GM10248 (cell line): ENCODE results near the gene GCM1.

Experiments
- CTCF ChIA-PET: fragments of 300-600 bp; sonication (Branson Sonifier 250); formaldehyde crosslinking; extraction: SDS; loops from one replicate; lab custom pipeline; 2021; ENCODE audit warnings: antibody characterized with exemption; lab: Yijun Ruan, JAX
- POLR2A ChIA-PET: fragments of 350-650 bp; sonication (Branson Sonifier 250); formaldehyde crosslinking; extraction: SDS; loops from one replicate; lab custom pipeline; 2020; ENCODE audit warnings: antibody characterized with exemption; lab: Yijun Ruan, JAX
- DNase-seq: peaks from one replicate; pipeline ENCODE4 v3.0.0; 2012; ENCODE audit errors: extremely low spot score
- CTCF ChIP-seq: IDR thresholded peaks from 2 replicates; pipeline ENCODE4 v1.5.1; 2012; ENCODE audit warnings: mild to moderate bottlenecking, low read depth; ENCODE audit errors: extremely low read depth, missing control alignments, control extremely low read depth

Gene GCM1

GRCh38 chr6:53107091-53107490 is 41.5 kb downstream of the GCM1 start:
- no peak for TF ChIP-seq CTCF
- no peak for DNase-seq
- CTCF ChIA-PET, result interaction anchor here (2.0 kb wide), 1 partner anchor 22 kb away, joined by 6 read pairs; no protein-coding TSS in a partner anchor
- POLR2A ChIA-PET, result no interaction called here

DNA sequence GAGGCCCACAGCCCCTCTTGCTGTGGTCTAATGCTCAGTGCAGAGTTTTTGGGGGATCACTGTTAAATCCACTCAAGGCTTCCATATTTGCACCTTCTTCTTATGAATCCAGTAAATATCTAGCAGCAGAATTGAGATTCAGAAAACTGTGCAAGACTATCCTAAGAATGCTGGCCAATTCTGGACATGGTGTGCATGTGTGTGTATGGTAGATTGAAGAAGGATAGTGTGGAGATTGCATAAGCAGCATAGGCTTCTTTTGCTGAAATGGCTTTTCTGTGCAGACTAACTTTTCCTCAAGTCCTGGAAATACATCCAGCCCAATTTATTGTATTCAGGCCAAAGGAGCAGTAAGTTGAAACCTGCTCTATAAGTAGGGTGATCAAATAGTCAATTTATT is 43.7 kb downstream of the GCM1 start:
- DNase-seq, result no peak
- no peak for TF ChIP-seq CTCF
- POLR2A ChIA-PET, result no interaction called here
- CTCF ChIA-PET, result no interaction called here

DNA sequence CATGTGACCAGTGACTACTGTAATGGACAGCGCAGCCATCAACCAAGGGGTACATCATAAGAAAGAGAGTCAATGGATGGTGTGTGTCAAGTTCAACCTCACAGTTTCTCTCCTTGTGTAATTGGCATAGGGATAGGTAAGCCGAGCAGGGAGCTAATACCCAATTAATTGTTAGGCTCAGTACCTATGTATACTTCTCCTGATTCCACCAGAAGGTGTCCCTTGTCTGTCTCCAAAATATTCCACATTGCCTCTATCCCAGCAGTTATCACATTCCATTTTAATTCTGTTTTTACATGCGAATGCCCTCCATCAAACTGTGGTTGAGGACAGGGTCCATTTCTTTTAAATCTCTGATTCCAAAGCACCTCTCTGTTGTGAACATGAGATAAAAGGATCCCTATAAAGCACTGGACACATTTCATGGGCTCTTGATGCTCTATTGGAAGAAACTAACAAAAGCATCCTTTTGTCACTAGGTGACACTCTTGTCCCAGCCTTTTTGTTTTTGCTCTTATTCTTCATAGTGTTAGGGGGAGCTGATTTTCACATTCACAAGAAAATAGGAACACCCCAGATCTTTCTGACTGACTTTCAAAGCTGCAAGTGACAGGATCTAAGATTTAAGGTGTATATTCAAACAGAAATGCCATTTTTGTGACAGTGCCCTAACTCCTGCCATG is 44.5 kb downstream of the GCM1 start:
- peak; percentile 13 for TF ChIP-seq CTCF
- ChIA-PET POLR2A (no interaction called here), CTCF (no interaction called here)
- no peak for DNase-seq

DNA sequence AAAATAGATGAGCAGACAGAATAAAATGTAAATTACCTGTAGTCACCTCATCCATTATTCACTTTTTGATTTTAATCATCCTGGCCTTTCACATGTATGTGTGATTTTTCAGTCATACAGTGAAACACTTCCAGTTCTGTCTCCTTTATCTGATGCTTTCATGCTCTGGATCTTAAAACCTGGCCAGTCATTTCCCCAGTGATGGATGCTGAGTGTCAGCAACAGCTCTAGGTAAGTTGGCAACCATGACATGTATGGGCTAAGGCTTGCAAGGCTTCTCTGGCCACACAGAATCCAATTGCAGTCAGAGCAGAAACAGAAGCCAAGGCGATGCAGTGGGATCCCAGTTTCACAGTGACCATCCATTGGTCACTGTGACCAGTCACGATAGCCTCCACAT is 47.6 kb downstream of the GCM1 start:
- ChIA-PET POLR2A (no interaction called here), CTCF (no interaction called here)
- no peak for DNase-seq
- no peak for TF ChIP-seq CTCF

DNA sequence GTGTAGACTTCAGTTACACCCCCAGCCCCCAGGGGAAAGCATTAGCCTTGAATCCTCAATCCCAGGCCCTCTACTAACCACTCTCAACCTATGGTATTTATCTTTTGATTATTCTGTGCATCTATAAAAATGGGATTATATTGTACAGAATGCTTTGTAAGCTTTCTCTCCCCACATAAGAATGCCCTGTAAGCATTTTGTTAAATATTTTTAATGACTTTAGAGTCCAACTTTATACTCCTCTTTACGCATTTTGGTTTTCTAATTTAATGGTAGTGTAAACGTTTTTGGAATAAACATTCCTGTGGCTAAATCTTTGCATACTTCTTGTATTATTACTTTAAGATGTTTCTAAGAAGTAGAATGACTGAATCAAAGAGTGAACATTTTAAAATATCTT is 48.1 kb downstream of the GCM1 start:
- no peak for TF ChIP-seq CTCF
- CTCF ChIA-PET, result no interaction called here
- DNase-seq, result no peak
- POLR2A ChIA-PET, result no interaction called here

DNA sequence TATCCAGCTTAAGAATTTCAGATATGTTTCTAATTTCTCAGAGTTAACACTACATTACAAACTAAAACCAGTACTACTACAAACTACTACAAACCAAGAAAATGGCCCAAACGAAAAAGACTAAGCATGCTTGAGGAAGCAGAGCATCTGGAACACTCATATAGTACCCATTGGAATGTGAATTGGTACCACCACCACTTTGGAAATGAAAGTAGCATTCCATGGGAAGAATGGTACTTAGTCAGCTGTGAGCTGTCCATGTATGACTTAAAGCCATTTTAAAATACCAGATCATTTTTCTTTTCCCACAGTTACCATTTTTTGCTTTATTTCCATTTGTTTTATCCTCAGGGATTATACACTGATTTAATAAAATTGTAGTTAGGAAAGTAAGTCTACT is 52.9 kb downstream of the GCM1 start:
- POLR2A ChIA-PET, result no interaction called here
- CTCF ChIA-PET, result interaction anchor here (1.0 to 1.8 kb wide), 2 partner anchors 10 to 27 kb away, joined by 3 to 4 read pairs; no protein-coding TSS in a partner anchor
- DNase-seq, result no peak
- no peak for TF ChIP-seq CTCF

GRCh38 chr6:53095270-53095669 is 53.4 kb downstream of the GCM1 start:
- DNase-seq, result no peak
- ChIA-PET CTCF (interaction anchor here (1.0 to 1.8 kb wide), 3 partner anchors 9 to 27 kb away, joined by 3 to 4 read pairs (median 3); no protein-coding TSS in a partner anchor), POLR2A (no interaction called here)
- TF ChIP-seq CTCF, result no peak
